GM21526 (cell line): ENCODE results near the gene TBRG4.

Source experiments
- ATAC-seq: cut with Tn5 transposase; IDR thresholded peaks from one replicate; pipeline ENCODE4 v1.9.1; 2021; ENCODE audit warnings: moderate library complexity; ENCODE audit not compliant: unreplicated experiment, low FRiP score

TBRG4 gene

GRCh38 chr7:45076946-45077345 is 34.6 kb downstream of the TBRG4 start:
- ATAC-seq: no peak

GRCh38 chr7:45075871-45076796 is 35.4 kb downstream of the TBRG4 start:
- no peak for ATAC-seq

- ATAC-seq: no peak
Measured at GRCh38 chr7:45075355-45075644, 36.2 kb downstream of the TBRG4 start.

- no peak for ATAC-seq
Measured at GRCh38 chr7:45074528-45075354, 36.8 kb downstream of the TBRG4 start.

GRCh38 chr7:45073786-45074527 is 37.5 kb downstream of the TBRG4 start:
- no peak for ATAC-seq

- no peak for ATAC-seq
Measured at GRCh38 chr7:45073031-45073785, 38.3 kb downstream of the TBRG4 start.

- ATAC-seq: no peak
Measured at GRCh38 chr7:45072131-45073030, 39.1 kb downstream of the TBRG4 start.

GRCh38 chr7:45071528-45071927 is 40.0 kb downstream of the TBRG4 start:
- no peak for ATAC-seq

- ATAC-seq: no peak
Measured at GRCh38 chr7:45070254-45070642, 41.2 kb downstream of the TBRG4 start.

- ATAC-seq: no peak
Measured at GRCh38 chr7:45069444-45070253, 41.8 kb downstream of the TBRG4 start.

GRCh38 chr7:45068236-45069023 is 43.1 kb downstream of the TBRG4 start:
- ATAC-seq: no peak

- ATAC-seq: no peak
Measured at GRCh38 chr7:45067582-45067981, 43.9 kb downstream of the TBRG4 start.

- ATAC-seq: no peak
Measured at GRCh38 chr7:45066409-45066808, 45.1 kb downstream of the TBRG4 start.

- no peak for ATAC-seq
Measured at GRCh38 chr7:45065031-45065995, 46.2 kb downstream of the TBRG4 start.

GRCh38 chr7:45064047-45064725 is 47.3 kb downstream of the TBRG4 start:
- no peak for ATAC-seq

GRCh38 chr7:45061806-45062425 is 49.6 kb downstream of the TBRG4 start:
- no peak for ATAC-seq
